Measurements from ENCODE around the gene FBXO4.
"Not testable (repeated sequence)": the region's sequence is repeated elsewhere in the genome, so short reads cannot be mapped to it uniquely, and the experiment has no call there.

The FBXO4 gene

DNA sequence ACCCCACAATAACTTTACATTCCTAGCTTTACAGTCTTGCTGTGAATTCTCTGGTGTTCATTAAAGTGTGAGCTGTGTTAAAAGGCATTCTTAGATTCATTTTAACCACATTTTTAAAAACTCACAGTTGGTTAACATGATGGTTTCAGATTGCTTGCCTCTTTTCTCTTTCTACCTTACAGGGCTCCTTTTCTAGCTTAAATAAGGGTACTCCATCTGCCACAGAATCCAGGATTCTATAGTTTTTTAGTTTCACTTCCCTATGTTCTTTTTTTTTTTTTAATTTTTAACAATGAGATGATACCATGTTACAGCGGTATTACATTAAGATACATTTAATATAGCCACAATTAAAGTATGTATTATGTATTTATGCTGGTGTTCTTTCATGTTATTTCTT lies 3.9 kb upstream of the FBXO4 start:
- FAIRE-seq: no peak

DNA sequence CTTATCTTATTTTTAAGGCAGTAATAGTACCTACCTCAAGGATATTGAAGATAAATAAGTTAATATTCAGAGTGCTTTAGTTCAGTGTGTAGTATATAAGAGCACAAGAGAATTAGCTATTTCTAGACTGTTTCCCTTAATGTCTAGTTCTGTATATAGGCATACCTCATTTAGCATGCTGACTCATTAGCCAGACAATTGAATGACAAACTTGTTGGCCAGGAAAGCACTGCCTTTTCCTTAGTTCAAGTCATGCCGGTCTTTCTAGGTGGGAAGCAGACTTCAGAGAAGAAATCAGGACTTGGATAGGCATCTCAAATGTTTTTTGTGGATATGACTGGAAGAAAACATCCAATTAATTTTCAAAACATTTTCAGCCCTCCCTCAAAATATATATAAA lies 3.2 kb upstream of the FBXO4 start:
- FAIRE-seq (no peak), DNase-seq (ENCODE audit: insufficient read length, low spot score) (no peak)

More for the DNA sequence above, 3.9 kb upstream of the FBXO4 start:
- DNase-seq (ENCODE audit: insufficient read length, low spot score): no peak

DNA sequence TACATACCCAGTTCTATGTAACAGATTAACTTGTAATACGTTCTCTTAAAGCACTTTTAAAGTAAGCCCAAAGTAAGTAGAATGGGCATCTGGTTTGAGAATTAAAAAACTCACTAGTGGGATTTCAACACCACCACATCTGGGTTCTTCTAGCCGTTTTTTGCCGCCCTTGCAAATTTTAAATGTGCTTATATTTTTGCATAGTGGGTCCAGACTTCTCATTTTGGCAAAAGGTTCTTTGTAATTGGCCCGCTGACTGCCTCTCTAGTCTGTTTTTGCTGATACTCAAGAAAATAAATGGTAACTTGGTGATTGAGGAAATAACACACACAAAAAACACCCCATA lies 582 bp upstream of the FBXO4 start:
- no peak for FAIRE-seq
- DNase-seq (ENCODE audit: insufficient read length, low spot score): no peak

DNA sequence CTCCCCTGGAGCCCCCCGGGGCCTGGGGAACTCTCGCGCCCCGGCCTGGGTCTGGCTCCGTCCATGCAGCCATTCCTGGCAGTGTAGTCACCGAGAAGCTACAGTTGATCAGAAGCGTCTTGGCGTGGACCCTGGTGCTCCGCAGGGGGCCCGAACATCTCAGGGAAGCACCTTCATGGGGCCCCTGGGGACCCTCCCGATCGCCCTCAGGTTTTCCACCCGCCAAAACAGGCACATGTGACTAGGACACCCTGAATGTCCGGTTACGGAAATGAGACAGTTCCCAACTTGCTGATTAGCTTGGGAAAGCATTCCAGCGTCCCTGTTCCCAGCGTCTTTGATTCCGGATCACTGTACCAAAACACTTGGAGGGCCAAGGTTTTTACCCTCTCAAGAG lies 472 bp downstream of the FBXO4 start:
- DNase-seq (ENCODE audit: insufficient read length, low spot score): peak; percentile 41
- no peak for FAIRE-seq

DNA sequence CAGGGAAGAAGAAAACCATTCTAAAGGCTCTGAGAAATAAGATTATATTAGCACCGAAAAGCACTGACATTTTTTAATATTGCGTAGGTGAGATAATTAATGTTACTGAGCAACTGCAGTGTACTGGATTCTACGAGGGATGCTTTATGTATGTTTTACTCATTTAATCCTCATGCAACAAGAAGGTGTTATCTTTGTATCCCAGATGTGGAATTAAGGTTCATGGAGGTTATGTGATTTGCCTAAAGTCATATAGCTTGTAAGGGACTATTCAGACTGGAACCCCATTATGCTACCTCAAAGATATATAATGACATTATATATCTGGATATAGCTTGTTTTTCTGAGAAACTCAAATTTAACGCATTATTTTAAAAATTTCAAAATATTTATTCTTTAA lies 2.5 kb downstream of the FBXO4 start:
- DNase-seq (ENCODE audit: insufficient read length, low spot score) (no peak), FAIRE-seq (no peak)

DNA sequence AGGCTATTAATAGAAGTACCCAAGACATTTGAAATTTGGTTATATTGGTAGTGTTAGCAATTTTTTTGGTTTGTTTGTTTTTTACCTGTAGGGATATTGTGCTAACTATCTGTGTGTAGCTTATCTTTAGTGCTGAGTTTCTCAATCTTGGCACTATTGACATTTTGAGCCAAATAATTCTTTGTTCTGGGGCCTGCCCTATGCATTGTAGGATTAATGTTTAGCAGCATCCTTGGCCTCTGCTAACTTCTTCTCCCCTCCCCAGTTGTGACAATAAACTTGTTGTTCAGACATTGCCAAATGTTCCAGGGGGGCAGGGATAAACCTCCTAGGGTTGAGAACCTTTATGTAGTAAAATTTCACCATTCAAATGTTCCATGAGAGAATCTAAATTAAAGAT lies 4.0 kb downstream of the FBXO4 start:
- DNase-seq (ENCODE audit: insufficient read length, low spot score): no peak
- FAIRE-seq: no peak

DNA sequence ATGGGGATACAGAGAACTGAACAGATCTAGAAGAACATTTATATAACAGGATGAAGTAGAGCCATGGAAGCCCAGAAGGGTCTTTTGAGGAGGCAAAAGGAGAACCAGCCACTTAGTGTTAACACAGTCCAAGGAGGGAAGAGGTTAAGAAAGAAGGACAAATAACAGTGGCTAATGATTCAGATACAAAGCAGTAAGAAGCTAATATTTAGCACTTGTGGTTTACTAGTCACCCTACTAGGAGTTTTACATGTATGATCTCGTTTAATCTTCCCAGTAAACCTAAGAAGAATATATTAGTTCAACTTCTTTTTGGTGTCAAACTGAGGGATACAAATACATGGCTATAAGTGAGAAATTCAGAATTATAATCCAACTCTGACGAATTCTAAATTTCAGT lies 7.7 kb downstream of the FBXO4 start:
- DNase-seq (ENCODE audit: insufficient read length, low spot score): no peak
- FAIRE-seq: no peak

DNA sequence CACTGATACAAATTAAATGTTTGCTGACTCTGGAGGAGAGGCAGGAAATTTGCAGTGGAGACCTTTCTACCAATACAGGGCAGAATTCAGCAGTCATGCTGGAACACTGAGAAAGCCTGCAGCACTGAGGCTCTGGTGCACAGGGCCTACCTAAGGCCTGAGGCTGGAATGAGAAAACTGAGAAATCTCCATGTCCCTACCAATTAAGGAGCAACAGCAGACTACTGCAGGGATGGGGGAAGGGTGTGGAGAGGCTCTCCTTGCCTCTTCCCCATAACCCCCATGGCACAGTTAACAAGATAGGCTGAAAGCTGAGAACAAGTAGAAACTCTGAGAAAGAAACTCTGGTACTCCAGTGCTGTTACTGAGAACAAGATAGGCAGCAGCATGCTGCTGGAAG lies 10.5 kb downstream of the FBXO4 start:
- FAIRE-seq (no peak), DNase-seq (ENCODE audit: insufficient read length, low spot score) (no peak)

DNA sequence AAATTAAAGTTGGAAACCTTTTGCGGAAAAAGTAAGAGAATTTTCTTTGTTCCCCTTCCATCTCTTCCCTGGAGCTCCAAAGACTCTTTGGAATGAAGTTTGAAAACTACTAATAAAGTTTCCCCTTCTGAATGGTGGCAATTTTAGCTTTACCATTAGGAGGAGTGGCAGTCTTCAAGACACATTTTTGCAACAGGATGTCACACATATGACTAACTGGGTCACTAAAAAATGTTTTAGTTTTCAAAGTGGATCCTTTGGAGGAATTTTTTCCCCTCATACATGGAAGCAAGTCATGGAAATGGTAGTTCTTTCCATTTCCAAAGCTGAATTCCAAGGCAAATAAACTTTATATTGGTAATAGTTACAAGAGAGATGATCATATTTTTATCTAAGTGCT lies 15.6 kb downstream of the FBXO4 start:
- DNase-seq (ENCODE audit: insufficient read length, low spot score) (no peak), FAIRE-seq (no peak)

DNA sequence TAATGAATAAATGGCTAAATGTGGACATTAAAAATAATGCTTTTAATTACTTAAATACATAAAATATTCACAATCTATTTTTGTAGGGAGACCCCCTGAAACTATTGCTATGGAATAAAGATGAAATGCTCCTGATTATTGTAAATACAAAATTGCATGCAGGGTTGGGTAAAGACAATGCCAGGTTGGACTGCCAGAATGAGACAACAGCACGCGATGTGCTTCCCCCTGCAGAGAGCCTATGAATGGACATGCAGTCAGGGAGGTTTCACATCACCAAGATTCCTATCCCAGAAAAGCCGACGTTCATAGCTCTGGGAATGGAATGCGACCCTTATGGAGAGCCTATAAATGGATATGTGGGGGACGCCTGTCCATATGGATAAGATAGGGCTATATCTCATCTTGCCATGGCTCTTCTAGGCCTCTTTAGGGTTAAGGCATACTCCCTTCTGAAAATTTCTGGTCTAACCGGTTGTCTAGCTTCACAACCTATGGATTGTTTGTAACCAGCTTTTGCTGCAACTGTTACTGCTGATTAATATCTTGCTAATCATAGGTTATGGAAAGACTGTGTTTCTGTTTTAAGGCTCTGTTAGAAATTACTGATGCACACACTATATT lies 20.4 kb downstream of the FBXO4 start:
- FAIRE-seq; DNase-seq (ENCODE audit: insufficient read length, low spot score): not testable (repeated sequence)

DNA sequence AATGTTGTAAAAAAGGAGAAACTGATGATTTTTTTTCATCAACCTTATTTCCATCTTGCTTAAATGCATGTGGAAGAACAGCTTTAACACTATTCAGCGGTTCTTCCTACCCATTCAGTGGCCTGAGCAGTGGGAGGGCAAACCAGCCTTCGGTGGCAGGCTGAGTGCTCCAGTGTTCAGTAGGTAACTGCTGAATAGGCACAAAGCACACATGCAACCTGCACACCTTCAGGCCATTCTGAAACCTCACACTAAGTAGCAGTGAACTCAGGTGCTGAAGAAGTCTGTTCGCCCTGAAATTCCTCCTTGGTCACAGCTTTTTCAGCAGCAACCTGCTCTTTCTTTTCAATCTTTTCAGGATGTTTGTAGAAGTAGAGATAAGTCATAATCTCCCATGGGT lies 26.1 kb downstream of the FBXO4 start:
- DNase-seq (ENCODE audit: insufficient read length, low spot score) (no peak), FAIRE-seq (no peak)

DNA sequence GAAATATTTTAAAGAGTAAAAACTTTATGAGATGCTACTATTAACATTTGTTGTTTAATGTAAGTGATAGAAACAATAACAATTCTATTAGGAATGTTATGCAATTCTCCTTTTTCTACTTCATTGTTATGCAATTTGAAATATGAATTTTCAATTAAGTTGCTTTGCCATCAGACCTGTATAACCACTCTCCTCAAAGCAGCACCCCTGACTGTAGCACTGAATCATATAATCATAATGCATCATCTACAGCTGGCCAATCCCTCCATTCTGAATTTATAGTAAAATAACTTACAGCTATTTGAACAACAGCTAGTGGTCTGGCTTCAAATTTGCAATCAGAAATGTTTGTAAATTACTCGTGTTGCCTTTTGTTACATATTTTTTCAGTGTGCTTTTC lies 29.2 kb downstream of the FBXO4 start:
- DNase-seq (ENCODE audit: insufficient read length, low spot score) (no peak), FAIRE-seq (no peak)

DNA sequence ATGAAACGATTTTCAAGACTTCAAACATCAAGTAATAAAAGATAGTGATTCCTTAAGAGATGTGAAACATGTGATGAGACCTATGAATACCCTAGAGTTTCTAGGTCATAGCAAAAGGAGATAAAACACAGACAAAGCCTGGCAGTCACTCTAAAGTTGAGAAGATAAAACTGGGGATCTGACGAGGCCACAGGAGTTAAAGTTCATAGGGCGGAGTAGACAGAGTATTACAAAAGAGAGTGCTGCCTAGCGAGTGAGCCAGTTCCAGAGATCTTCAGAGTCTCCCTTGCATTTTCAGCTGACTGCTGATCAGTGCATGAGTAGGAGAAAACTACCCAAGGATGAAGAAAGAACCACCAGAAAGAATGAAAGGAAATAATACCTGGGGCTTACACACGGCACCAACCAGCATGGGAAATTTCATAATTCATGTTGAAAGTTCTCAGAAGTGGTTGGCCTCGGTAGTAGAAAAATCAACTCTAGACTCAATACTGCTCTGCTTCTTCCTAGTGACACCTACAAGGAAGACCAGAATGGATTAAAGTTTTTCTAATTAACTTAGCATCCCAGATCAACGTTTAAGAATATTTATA lies 30.4 kb downstream of the FBXO4 start:
- DNase-seq (ENCODE audit: insufficient read length, low spot score) (no peak), FAIRE-seq (no peak)

DNA sequence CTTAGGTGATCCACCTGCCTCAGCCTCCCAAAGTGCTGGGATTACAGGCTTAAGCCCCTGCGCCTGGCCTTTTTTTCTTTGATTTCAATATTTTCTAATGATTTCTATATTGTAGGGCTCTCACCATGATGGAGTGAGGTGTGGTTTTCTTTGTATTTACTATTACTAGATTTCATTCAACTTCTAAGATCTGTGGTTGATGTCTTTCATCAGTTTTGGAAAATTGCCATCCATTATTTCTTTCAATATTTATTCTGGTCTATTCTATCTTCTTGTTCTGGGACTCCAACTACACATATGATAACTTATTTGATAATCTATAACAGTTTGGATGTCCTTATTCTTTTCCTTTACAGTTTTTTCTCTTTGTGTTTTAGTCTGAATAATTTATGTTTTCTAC lies 31.9 kb downstream of the FBXO4 start:
- FAIRE-seq (no peak), DNase-seq (ENCODE audit: insufficient read length, low spot score) (no peak)

DNA sequence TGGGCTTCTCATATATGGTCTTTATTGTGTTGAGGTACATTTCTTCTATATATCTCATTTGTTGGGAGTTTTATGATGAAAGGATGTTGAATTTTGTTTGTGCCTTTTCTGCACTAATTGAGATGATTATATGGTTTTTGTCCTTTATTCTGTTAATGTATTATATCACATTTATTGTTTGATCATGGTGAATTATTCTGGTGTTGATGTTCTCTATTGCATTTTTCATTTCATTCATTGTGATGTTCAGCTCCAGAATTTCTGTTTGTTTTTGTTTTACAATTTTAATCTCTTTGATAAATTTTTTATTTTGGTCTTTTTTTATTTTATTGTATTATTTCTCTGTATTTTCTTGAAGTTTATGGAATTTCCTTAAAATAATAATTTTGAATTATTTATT lies 35.4 kb downstream of the FBXO4 start:
- no peak for DNase-seq (ENCODE audit: insufficient read length, low spot score)
- no peak for FAIRE-seq

DNA sequence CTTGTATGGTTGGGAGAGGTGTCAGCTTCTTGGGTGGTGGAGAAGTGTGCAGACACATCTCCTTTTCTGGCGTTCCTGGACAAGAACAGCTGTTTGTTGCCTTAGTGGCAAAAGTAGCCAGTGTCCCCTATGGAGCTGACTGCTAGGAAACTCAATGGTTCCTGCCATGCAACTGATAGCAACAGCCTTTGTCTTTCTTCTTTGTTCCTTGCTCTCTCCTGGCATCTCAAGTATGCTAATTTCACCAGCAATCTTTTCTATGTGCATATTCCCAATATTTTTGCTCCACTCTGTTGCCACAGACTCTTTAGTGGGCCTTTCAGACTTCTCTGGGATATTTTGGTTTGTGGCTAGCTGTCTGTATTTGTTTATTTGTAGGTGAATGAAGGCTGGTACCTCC lies 36.7 kb downstream of the FBXO4 start:
- FAIRE-seq (no peak), DNase-seq (ENCODE audit: insufficient read length, low spot score) (no peak)

DNA sequence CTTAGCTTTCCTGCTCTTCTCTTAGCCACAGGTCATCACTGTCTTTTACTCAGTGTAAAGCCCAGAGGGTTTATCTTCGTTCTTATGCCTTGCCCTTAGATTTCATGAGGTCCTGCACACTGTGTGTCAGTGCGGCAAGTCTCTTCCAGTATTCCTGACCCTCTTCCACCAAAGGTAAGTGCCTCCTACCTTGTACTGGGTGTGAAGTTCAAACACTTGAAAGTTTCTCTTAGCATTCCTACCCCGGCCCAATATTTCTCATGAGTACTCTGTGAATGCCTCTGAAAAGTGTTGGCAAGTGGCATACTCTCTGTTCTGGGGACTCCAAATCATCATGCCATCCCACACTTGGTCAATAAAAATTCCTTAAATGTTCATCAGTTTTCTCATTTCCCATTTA lies 37.4 kb downstream of the FBXO4 start:
- DNase-seq (ENCODE audit: insufficient read length, low spot score) (no peak), FAIRE-seq (no peak)

DNA sequence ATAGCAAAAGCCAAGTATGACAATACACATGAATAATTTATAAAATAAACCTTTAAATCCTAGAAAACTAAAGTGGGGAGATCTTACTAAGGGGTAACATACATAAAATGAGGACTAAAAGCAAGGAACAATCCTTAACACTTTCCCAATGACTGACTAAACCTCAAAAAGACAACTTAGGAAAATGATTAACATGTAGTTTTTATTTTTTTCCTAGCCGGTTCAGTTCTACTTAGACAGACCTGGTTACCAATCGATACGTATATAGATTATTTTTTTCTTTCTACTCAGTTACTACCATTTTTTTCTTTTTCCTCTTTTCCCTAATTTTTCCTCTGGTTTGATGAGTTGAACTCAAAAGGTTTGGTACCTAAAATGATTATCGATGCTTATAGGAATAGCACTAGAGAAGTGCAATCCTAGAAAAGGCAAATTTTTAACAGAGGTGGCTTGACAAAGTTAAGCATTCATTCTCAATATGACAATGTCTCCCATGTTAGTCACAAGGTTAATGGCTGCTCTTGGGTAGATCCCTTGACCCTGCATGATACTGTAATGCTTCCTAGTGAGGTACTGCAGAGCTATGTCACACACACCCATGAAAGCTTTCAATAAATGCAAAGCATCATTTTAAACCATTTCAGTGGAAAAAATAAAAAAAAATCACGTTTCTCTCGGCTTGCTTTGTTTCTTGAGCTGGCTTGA lies 41.5 kb downstream of the FBXO4 start:
- peak; percentile 33 for FAIRE-seq

DNA sequence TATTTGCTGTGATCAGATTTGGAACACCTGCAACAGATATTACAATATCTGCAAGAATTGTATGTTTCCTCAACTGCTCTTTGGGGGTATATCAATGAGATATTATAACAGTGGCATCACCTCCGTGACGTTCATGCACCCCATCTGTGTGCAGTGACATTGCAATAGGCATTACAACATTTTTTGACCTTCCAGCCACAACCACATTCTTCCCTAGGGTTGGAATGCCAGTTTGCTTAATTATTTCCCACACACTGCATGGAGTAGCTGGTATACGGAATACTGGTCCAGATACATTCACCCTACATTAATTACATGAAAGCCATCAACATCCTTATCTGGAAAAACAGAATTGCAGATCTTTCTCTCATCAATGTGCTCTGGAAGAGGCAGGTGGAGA lies 42.3 kb downstream of the FBXO4 start:
- no peak for DNase-seq (ENCODE audit: insufficient read length, low spot score)
- FAIRE-seq: no peak

More for the DNA sequence above, 41.5 kb downstream of the FBXO4 start:
- DNase-seq (ENCODE audit: insufficient read length, low spot score): no peak

DNA sequence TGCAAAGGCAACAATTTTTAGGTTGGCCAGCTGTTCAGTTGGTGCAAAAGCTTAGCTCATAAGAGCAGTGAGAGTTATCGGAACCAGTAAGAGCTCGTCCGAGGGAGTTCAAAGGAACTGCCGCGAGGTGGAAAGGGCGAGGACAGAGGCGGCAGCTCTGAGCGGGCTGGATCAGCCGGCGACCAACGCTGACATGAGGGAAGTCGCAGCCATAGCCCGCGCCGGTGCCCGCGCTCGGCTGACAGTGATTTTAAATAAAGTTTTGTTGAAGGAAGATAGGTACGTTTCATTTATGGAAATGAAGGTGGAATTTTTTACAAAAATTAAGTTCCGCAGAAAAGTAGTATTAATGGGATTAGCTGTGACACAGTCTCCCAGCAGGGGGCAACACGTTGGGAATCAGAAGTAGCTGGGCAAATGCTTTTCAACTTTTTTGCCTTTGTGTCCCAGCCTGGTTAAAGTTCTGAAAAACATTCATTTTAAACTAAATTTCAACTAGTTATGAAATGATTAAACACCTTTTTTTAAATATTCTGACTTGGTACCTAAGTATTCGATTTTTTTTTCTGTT lies 43.2 kb downstream of the FBXO4 start:
- FAIRE-seq (no peak), DNase-seq (ENCODE audit: insufficient read length, low spot score) (no peak)

DNA sequence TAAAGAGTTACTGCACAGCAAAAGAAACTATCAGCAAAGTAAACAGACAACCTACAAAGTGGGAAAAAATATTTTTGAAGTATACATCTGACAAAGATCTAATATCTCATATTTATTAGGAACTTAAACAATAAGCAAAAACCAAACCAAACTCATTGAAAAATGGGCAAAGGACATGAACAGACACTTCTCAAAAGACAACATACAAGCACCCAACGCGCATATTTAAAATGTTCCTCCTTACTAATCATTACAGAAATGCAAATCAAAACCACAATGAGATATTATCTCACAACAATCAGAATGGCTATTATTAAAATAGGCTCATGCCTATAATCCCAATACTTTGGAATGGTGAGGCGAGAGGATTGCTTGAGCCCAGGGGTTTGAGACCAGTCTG lies 48.0 kb downstream of the FBXO4 start:
- FAIRE-seq (no peak), DNase-seq (ENCODE audit: insufficient read length, low spot score) (no peak)

DNA sequence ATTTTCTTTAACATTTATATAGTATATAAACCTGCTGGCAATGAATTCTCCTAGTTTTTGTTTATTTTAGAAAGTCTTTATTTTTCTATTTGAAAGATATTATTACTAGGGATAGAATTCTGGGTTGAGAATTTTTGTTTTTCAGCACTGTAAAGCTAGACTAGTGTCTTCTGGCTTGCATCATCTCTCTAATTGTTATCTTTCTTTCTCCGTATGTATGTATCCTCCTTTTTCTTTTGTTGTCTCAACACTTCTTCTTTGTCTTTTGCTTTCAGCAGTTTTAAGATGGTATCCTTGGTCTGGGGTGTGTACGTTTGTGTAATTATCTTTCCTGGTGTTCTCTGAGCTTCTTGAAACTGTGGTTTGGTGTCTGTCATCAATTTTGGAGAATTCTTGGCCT lies 48.8 kb downstream of the FBXO4 start:
- FAIRE-seq (no peak), DNase-seq (ENCODE audit: insufficient read length, low spot score) (no peak)

Measured in HTR-8/SVneo (cell line).